ENCODE data around the gene SFXN4. TPM values are rescaled to one million over a fixed set of nuclear protein-coding genes. Genes with fewer than 3 reads are reported as not detected.

Gene SFXN4
- total and polyA plus RNA-seq, 4 donors, result 12.4 to 34.1 (median 24.1) TPM

- H3K4me1 ChIP-seq (ENCODE audit: control insufficient read depth in 4 of 4, insufficient read depth in 4 of 4, low read length in 3 of 4), result peaks cover 0 to 30% (median 22%) of the 10 kb centered on the region in 4 donors
- DNase-seq (ENCODE audit: low spot score), result no peak
- WGBS, result 52% methylated on average over 9 of the region's 9 CpGs
- peak overlapping the region in 1 of 3 donors; percentile 4 for H3K4me3 ChIP-seq (ENCODE audit: low read depth in 1 of 3, low read length in 3 of 3)
- H3K9ac ChIP-seq (ENCODE audit: low read depth in 1 of 2, low read length in 2 of 2), result peak overlapping the region in 1 of 2 donors; percentile 69
- no peaks in the 10 kb centered on the region for H3K27me3 ChIP-seq (ENCODE audit: control insufficient read depth in 4 of 4, insufficient read depth in 4 of 4, low read length in 3 of 4)
- TF ChIP-seq FOXA2 (IDR thresholded peaks at IDR 0.05) (no peak), NR2F2 (IDR thresholded peaks at IDR 0.05) (no peak), RXRA (IDR thresholded peaks at IDR 0.05) (no peak), JUND (IDR thresholded peaks at IDR 0.05) (no peak), ATF3 (IDR thresholded peaks at IDR 0.05) (no peak), MAX (IDR thresholded peaks at IDR 0.05) (no peak), HNF4A (conservative IDR thresholded peaks at IDR 0.05) (no peak), YY1 (IDR thresholded peaks at IDR 0.05) (no peak), ZBTB33 (IDR thresholded peaks at IDR 0.05) (no peak), GABPA (IDR thresholded peaks at IDR 0.05 in 1 of 2, conservative IDR thresholded peaks at IDR 0.05 in 1 of 2) (no peak), FOXA1 (IDR thresholded peaks at IDR 0.05) (no peak)
- H3K9me3 ChIP-seq (ENCODE audit: control insufficient read depth in 4 of 4, low read length in 3 of 4), result no peaks in the 10 kb centered on the region
- H3K36me3 ChIP-seq (ENCODE audit: control insufficient read depth in 4 of 4, insufficient read depth in 3 of 4, low read depth in 1 of 4, low read length in 3 of 4), result peaks cover 0 to 2% (median 0%) of the 10 kb centered on the region in 4 donors
- H3K27ac ChIP-seq (ENCODE audit: low read depth in 1 of 2, low read length in 2 of 2), result peak overlapping the region; percentile 53 to 80
These were observed 44.3 kb upstream of the SFXN4 start for GRCh38 chr10:119209736-119210355.

- WGBS, result 45% methylated on average over 15 of the region's 15 CpGs
- Histone ChIP-seq H3K27ac (ENCODE audit: low read depth in 1 of 2, low read length in 2 of 2) (peak overlapping the region; percentile 53 to 80), H3K4me1 (ENCODE audit: control insufficient read depth in 4 of 4, insufficient read depth in 4 of 4, low read length in 3 of 4) (peaks cover 0 to 30% (median 22%) of the 10 kb centered on the region in 4 donors)
These were observed 43.7 kb upstream of the SFXN4 start for GRCh38 chr10:119209035-119209735.

More at GRCh38 chr10:119209035-119209735, 43.7 kb upstream of the SFXN4 start:
- peak; percentile 66 for DNase-seq (ENCODE audit: low spot score)
- Histone ChIP-seq H3K27me3 (ENCODE audit: control insufficient read depth in 4 of 4, insufficient read depth in 4 of 4, low read length in 3 of 4) (no peaks in the 10 kb centered on the region), H3K4me3 (ENCODE audit: low read depth in 1 of 3, low read length in 3 of 3) (peak overlapping the region in 2 of 3 donors; percentile 52 to 89), H3K9ac (ENCODE audit: low read depth in 1 of 2, low read length in 2 of 2) (peak overlapping the region; percentile 69 to 89), H3K36me3 (ENCODE audit: control insufficient read depth in 4 of 4, insufficient read depth in 3 of 4, low read depth in 1 of 4, low read length in 3 of 4) (peaks cover 0 to 2% (median 0%) of the 10 kb centered on the region in 4 donors), H3K9me3 (ENCODE audit: control insufficient read depth in 4 of 4, low read length in 3 of 4) (no peaks in the 10 kb centered on the region)
- no peak for TF ChIP-seq ATF3 (IDR thresholded peaks at IDR 0.05)
- no peak for TF ChIP-seq ZBTB33 (IDR thresholded peaks at IDR 0.05)
- no peak for TF ChIP-seq MAX (IDR thresholded peaks at IDR 0.05)
- TF ChIP-seq CTCF (IDR thresholded peaks at IDR 0.05; ENCODE audit: low read depth, low read length, missing input control), result peak; percentile 72
- no peak for TF ChIP-seq HNF4A (conservative IDR thresholded peaks at IDR 0.05)
- no peak for TF ChIP-seq TAF1 (conservative IDR thresholded peaks at IDR 0.05)
- peak; percentile 24 for TF ChIP-seq NR2F2 (IDR thresholded peaks at IDR 0.05)
- TF ChIP-seq SP1 (IDR thresholded peaks at IDR 0.05), result no peak
- TF ChIP-seq RAD21 (IDR thresholded peaks at IDR 0.05), result peak; percentile 62 to 82
- TF ChIP-seq RXRA (IDR thresholded peaks at IDR 0.05), result peak in 1 of 2 donors; percentile 12
- TF ChIP-seq REST (IDR thresholded peaks at IDR 0.05), result no peak
